ENCODE data around the gene SLC16A8.

The SLC16A8 gene

DNA sequence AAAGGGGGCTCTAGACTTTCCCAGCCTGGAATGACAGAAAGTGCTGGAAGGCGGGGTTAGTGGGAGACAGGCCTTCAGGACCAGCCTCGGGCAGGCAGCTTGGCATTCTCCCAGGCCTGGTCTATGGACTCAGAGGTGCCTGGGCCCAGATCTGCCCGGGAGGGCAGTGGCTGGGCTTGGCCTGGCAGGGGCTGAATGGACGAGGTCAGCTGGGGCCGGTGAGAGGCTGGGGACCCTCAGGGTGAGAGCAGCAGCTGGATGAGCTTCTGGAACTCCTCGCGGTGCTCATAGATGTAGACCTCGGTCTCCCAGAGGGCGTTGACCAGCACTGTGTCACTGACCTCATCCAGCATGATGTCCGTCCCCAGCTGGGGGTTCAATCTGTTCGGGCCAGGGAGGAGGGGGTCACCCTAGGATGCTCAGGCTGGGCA, 28.0 kb upstream of the SLC16A8 start:
- DNase-seq = no peak

DNA sequence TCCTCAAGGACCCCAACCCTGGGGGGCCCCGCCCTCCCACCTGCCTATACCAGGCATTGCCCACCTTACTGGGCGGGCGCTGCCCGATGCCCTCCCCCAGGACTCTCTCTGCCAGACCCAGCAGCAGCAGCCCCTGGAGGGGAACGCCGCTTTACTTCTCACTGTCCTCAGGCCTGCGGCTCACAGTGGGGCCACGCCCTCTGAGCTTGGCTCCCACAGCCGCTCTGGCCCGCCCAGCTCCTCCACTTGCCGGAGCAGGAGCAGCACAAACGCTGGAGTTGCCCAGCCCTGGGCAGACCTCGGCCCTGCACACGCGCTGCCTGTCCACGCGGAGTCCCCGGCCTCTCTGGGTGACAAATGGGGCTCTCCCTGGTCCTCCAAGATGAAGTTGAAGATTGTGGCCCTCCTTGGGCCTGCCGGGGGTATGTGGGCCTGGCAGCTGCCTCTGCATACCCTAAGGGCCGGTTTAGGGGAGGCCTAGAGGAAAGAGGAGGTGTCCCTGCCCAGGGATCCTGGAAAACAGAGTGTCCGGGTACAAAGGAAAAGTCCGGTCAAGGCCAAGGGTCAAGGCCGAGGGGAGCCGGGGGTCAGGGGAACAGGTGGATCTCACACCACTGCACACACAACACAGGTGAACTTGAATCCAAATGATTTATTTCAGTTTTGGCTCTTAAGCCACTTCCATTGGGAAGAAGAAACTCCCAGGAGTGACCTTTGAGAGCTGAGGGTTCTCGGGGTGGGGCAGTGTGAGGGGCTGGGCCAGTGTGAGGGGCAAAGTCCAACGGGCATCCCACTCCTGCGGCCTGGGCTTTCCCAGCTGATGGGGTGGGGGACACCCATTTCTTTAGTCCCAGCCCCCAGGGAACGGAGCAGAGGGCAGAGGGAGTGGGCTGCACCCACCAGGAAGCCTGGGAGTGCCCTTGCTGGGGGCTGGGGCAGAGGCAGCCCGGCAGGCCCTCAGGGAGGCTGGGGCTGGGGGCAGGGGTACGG, 27.2 kb upstream of the SLC16A8 start:
- peak; percentile 56 for DNase-seq

DNA sequence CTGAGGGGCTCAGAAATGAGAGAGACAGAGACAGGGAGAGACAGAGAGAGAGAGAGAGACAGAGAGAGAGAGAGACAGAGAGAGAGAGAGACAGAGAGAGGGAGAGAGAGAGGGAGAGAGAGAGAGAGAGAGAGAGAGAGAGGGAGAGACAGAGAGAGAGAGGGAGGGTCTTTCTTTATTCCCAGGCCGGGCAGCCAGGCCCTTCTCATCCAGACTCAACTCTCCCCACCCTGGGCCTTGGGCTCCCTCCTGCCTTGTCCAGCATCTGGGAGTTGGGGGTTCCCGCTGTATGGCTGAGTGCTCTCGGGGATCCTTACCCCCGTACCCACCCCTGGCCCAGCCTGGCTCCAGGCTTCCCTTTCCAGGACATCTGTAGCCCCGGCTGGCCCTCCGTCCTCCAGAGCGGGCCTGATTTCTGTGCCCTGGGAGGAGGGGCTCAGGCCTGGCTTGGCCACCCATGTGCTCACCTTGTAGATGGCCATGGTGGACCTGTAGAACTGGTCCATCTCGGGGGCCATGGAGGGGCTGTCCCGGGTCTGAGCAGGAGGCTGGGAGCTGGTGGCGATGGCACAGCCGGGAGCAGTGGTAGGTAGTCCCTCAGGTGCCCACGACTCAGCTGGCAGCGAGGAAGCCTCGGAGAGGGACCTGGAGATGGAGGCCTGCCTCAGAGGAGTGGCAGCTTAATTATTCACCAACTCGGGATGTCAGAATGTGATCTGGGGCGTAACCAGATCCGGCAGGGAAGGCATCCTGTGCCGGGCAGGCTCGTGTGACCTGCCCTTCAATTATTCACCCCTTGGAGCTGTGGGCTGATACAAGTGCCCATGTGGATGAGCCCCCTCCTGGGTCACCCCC, 26.3 kb upstream of the SLC16A8 start, which contains the start of gene BAIAP2L2:
Gene BAIAP2L2, minus strand, starts transcription at position 677 of the 855 bp plus-strand sequence. Its CDS starts 159 bp downstream, at position 518.
- DNase-seq = peak; percentile 71

DNA sequence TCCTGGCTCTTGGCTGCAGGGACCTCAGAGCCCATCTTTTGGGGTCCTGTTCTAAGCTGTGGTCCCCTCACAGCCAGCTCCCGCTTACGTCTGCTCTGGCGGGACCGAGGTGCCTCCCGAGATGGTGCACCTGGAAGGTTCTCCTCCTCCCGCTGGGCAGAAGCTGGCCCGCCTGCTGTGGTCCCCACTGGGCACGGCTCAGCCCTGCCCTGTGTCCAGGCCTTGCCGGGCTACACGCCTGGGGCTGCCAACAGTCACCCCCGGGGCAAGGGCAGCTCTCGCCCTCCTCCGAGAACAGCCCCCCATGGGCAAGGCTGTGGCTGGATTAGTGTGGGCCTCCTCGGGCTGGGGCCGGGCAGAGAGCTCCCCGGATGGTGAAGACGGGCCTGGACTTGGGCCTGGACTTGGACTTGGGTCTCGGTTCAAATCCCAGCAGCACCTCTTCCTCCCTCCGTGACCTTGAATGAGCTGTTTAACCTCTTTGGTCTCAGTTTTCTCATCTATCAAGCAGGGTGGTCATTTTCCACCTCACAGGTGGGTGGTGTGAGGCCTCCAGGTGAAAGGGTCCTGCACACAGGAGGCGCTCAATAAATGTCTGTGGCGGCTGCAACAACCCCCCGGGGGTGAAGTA, 25.5 kb upstream of the SLC16A8 start:
- no peak for DNase-seq

DNA sequence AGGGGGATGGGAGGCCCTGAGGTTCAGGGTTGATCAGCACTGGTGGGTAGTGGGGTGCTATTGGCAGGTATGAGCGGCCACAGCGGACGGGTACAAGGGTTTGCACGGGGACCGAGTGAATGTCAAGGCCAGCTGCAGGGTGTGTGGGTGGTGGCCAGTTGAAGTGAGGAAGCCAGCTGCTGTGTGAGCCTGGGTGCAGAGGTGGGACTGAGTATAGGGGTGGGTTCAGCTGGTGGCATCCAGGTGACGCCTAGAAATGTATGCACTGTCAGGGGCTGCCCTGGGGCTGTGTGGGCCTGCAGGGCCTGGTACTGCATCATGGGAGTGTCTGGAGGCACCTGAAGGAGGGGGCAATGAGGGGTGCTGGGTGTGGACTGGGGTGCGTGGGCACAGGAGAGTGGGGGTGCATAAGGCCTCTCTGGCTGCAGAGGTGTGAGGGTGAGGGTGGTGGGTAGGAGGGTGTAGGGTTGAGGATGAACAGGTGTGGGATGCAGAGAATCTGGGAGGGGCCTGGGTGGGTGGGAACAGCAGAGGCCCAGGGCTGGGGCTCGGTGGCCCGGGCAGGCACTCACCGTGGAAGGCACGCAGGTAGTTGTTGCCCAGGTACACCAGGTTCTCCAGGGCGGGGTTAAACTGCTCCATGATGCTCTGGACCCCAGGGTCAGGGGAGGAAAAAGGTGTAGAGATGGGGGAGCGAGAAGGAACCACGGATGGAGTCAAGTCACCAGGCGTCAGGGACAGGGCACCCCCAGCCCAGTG, 24.8 kb upstream of the SLC16A8 start:
- DNase-seq = no peak

DNA sequence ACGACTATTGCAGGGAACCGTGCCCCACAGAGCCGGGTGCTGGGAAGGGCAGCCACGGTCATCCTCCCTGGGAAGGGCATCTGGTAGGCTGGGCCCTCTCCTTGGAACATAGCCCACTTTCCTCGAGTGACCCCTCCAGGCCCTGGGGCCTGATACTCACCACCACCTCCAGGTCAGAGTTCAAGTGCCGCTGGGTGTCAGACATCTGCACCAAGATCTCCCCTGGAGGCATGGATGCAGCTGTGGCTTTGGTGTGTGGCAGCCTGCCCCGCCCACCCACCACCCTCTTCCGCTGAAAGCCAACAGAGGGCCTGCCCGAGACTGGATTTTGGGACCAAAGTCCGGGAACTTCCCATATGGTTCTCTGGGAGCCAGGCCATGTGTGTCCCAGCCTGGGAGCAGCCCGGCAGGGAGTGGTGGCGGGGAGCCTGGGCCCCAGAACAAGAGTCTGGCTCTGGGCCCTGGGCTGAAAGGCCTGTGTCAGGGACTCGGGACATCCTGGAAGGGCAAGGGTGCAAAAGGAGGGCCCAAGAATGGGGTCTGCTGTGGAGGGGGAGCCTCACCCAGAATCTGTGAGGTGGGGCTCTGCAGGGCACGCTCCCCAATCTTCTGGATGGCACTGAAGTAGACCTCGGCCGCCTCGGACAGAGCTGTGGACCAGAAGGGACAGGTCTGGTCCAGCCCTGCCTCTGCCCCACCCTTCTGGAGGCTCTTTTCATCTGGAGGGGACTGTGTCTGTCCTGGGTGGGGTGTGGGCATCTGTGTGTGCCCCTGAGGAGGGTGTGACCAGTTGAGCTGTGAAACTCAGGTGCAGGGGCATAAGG, 23.9 kb upstream of the SLC16A8 start:
- no peak for DNase-seq

DNA sequence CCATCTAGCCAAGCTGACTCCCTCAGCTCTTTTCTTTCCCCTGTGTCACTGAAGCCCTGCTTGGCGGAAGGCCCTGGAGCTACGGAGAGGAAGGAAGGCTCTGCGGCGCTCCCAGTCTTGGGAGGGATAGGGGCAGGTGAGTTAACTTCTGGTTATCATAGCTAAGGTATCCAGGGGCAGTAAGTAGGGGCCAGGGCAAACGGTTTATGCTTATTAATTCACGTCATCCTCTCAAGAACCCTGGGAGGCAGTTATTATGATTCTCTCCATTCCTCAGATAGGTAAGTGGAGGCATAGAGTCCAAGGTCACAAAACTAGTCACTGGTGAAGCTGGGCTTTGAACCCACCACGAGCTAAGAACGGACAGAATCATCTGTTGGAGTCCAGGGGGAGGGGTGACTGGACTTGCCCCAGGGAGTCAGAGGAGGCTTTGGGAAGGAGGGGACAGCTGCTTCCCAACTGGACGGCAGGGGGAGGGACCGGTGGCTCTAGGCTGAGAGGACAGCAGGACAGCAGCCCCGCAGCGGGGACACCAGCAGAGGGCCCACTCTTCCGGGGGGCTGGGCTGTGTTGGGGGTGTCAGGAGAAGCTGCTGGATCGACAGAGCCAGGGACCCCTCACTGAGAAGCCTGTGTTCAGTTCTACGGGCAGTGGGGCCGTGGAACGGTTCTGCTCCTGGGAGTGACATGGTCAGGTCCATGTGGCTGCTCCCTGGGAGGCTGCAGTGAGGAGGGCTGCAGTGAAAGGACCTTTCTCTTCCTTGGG, 23.0 kb upstream of the SLC16A8 start:
- no peak for DNase-seq

DNA sequence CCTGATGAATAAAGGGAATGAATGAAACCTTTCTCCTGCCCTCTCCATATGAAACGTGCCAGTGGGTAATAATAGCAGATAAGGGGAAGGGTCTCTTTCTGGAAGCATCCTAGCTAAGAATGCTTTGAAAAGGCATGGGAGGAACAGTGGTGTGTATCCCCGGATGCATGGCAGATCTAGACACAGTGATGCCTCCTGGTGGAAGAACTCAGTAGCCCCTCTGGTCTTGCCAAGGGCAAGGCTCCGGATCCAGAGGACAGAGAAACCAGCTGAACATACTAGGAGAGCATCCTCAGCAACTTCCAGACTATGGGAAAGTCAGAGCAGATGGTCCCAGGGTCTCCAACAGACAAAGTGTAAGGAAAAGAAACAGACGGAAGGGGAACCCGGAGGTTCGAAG, 20.1 kb upstream of the SLC16A8 start:
- no peak for DNase-seq

DNA sequence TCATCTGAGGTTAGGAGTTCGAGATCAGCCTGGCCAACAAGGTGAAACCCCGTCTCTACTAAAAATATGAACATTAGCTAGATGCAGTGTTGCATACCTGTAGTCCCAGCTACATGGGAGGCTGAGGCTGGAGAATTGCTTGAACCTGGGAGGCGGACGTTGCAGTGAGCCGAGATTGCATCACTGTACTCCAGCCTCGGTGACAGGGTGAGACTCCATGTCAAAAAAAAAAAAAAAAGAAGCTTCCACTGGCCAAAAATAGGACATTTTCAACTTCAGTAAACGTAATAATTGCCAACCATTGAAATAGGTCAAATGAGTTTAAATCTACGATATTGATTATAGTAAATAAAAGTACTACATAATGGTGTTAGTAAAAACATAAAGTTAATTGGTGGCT, 19.7 kb upstream of the SLC16A8 start:
- DNase-seq = no peak

DNA sequence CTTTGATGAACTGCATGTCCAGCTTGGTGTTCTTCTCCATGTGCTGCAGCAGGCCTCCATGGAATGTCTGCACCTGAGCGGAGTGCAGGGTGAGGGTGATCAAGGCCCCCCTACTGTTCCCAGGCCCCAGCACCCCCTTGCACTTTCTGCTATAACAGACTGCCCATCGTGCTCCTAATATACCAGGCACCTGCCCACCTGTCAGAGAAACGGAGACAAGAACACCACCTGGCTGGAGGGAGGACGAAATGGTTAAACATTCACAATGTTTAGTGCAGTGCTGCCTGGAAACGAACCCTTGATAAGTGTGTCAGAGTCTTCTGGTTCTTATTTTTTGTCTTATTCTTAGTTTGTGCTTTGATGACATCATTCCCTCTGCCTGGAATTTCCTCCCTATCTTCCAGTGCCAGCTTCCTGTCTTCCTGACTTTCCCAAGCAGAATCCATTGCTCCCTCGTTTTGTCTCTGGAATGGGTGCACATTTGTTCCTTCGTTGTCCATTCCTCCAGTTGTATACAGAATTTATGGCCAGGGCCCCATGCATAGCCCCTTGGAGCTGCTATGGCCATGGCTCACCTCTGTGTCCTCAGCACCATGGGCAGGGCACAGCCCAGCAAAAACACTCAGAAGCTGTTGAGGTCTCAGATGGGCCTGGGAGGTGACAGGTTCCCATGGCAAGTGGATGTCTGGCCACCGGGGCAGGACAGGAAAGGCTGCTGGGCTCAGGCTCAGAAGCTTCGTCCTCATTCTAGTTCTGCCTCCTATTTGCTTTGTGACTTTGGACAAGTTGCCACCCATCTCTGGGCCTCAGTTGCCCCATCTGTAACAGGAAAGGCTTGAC, 14.6 kb upstream of the SLC16A8 start:
- peak; percentile 69 for DNase-seq

DNA sequence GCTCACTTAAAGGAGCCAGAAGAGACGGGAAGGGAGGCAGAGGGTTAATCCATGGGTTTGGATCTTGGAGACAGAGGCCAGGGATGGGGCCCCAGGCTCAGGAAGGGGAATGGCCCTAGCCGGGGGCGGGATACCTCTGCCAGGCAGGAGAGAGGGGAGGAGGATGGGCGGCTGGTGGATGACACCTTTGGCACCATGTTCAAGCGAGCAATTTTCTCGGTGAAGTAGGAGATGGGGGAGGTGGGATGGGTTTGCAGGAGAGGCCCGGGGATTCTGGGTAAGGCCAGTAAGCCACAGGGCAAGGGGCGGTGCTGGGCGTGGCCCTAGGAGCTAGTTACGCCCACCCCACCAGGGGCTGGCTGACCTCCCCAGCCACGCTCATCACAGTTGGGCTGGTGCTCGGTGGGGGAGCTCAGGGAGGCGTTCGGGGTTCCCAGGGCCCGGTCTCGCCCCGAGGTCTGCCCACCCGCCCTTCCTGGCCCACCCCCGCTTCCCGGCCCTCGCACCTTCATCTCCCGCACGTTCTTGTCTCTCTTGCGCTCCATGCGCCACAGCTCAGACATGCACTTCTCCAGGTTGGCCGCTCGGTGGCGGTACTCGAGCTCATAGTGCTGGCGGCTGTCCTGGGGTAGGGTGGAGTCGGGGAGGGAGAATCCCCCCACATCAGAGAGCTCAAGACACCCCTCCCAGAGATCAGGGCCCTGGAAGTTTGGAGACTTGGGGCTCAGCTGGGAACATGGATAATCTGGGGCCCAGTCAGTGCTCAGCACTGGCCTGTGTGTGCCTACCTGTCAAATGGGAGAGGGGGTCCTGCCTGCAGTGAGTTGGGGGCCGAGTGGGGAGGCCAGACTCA, 13.8 kb upstream of the SLC16A8 start:
- no peak for DNase-seq

DNA sequence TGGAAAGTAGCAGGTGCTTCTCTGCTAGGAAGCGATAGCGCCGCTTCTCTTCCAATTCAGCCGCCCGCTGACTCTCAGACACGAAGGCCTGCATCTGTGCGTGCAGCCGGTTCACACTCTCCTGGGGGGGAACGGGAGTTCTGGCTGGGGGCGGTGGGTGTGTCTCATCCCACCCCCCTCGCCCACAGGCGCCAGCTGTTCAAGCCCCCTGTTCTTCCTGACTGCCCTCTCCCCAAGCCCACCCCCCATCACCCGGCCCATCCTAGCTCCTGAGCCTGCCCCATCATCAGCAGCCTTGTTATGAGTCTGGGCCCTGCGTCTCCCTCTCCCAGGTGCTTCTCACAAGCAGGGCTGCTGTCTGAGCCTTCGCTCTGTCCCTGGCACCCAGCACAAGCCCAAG, 13.1 kb upstream of the SLC16A8 start:
- DNase-seq = no peak

DNA sequence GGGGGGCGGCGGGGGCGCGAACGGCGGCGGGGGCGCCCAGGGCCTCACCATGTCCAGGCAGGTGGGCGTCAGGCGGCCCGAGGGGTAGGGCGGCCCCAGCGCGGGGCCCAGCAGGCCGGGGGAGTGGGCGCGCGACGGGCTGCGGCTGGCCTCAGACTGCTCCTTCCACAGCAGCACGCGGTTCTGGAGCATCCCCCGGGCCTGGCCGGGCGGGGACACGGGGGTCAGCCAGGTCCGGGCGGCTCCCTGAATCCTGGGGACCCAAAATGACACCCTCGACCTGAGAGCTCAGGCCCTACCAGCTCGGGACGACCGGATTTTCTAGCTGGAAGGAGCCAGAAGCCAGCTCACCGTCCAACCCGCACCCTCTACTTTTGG, 5.5 kb upstream of the SLC16A8 start:
- DNase-seq = no peak

DNA sequence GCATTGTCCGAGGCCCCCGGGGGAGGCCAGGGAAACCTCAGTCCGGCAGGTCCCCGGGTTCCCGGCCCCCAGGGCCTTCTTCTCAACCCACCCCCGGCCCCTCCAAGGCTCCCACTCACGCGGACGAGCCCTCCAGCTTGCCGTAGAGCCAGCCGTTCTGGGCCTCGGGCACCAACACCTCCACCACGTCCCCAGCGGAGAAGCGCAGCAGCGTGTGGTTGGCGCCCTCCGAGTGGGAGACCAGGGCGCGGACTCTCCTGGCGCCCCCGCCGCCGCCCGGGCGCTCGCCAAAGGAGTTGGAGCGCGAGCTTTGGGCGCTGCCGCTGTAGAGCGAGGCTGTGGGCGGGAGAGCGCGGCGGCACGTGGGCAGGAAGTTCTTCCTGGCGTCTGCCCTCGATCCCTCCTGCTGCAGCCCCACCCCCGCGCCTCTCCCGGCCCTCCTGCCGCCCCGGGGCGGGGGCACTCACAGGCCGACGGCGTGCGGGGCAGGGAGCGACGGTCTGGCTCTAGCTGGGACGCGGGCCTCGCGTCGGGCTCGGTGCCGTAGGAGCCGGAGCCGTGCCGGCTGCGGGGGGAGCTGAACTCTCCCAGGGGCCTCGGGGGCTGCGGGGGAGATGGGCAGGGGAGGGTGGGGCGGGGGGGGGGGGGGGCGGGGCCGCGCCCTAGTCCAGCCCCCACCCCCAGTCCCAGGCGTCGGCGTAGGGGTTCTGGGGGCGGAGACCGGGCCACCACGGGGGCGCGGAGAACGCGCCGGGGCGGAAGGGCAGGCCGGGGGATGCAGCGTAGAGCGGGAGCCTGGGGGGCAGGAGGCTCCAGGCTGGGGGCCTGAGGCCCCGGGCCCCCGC, 4.9 kb upstream of the SLC16A8 start:
- no peak for DNase-seq

DNA sequence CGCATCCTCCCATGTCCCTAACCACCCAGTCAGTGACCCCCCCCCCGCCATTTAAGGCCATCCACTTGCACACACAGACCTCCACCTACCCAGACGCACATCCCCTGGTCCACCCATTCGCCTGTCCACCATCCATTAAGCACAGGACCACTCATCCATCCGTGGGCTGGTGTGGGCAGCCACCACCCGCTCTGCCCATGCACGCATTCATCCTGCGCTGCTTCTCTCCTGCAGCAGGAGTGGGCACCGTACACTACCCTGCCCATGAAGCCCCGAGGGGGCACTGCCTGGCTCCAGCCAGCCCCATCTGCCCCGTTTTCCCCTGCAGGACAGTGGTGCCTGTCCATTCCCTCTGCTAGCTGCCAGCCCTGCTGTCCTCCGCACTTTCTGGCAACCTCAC, 3.9 kb upstream of the SLC16A8 start:
- no peak for DNase-seq

DNA sequence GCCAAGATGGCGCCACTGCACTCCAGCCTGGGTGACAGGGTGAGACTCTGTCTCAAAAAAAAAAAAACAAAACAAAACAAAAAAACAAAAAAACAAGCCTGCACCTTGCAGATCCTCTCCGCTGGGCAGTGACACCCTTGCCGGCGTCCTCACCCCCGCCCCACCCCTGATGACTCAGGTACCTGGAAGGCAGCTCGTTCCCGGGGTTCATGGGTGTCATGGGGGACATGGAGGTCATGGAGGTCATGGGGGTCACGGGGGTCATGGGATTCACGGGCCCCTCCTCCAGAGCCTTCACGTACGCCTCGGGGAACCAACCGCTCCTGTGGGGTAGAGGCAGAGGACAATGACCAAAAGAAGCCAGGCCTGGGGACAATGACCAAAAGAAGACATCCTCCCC, 3.0 kb upstream of the SLC16A8 start:
- no peak for DNase-seq

DNA sequence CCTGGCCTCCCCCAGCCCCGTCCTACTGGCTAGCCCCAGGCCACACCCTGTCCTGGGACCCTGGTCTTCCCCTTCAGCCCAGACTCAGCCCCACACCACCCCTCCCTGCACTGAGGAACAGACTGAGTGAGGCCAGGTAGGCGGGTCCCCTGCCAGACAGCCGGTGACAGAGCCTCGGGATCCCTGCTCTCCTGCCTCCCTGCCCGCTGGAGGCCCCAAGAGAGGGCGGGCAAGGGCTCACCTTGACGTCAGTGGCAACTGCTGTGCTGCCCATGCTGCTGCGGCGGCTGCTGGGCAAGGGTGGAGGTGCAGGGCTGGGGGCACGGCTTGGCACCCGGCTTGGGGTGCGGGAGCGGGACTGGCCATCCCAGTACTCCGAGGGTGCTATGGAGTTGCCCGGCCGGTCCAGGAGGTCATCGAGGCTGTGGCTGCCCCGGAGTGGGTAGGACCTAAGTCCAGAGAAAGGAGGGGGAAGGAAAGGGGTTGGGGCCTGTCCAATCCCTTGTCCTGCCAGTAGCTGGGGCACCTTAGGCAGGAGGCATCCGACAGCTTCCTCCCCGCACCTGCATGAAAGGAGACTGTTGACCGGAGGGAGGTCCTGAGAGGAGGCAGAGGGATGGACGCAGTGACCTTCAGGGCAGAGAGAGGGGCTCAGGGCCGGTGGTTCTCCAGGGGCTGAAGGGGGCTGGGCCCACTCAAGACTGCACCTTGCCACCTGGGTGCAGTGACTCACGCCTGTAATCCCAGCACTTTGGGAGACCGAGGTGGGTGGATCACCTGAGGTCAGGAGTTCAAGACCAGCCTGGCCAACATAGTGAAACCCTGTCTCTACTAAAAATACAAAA, 2.2 kb upstream of the SLC16A8 start:
- DNase-seq = no peak

Measured in kidney glomerular epithelial cell (primary cell).